GM23338 (cell line): ENCODE data around the gene HSPE1. TPM values are rescaled to one million over a fixed set of nuclear protein-coding genes. Genes with fewer than 3 reads are reported as not detected.

ENCODE experiments used
- ATAC-seq: fragments of 200-7000 bp; cut with Tn5 transposase; 3 replicates; pipeline ENCODE4 v1.9.1; 2020
- DNase-seq: peaks from one replicate; pipeline ENCODE4 v3.0.0-alpha.2; 2015; ENCODE audit warnings: low spot score
- H2AFZ ChIP-seq: fragments of 200-600 bp; sonication (generic); 2 replicates; pipeline ENCODE4 v1.8.0; 2016; ENCODE audit warnings: antibody characterized with exemption, mild to moderate bottlenecking, moderate library complexity
- H3F3A ChIP-seq: fragments of 200-600 bp; sonication (generic); replicated peaks from 2 replicates; pipeline ENCODE4 v1.8.0; 2017; ENCODE audit warnings: antibody characterized with exemption, mixed run types, low read depth
- H3K27ac ChIP-seq: fragments of 200-600 bp; sonication (generic); 2 replicates; pipeline ENCODE4 v1.6.1; 2016; ENCODE audit warnings: low read depth
- H3K27me3 ChIP-seq: fragments of 200-600 bp; sonication (generic); 2 replicates; pipeline ENCODE4 v1.8.0; 2016; ENCODE audit warnings: mild to moderate bottlenecking, mixed run types, moderate library complexity; ENCODE audit not compliant: insufficient read depth
- H3K36me3 ChIP-seq: fragments of 200-600 bp; sonication (generic); 2 replicates; pipeline ENCODE4 v1.8.0; 2016; ENCODE audit warnings: mild to moderate bottlenecking; ENCODE audit not compliant: insufficient read depth
- H3K4me1 ChIP-seq: fragments of 200-600 bp; sonication (generic); 2 replicates; pipeline ENCODE4 v1.8.0; 2016; ENCODE audit warnings: mild to moderate bottlenecking, moderate library complexity; ENCODE audit not compliant: insufficient read depth
- H3K4me2 ChIP-seq: fragments of 200-600 bp; sonication (generic); 2 replicates; pipeline ENCODE4 v1.7.1; 2017; ENCODE audit warnings: mixed run types
- H3K4me3 ChIP-seq: fragments of 200-600 bp; sonication (generic); 2 replicates; pipeline ENCODE4 v1.6.1; 2016; ENCODE audit warnings: mixed run types
- H3K79me2 ChIP-seq: fragments of 200-600 bp; sonication (generic); replicated peaks from 2 replicates; pipeline ENCODE4 v1.8.0; 2017; ENCODE audit warnings: mild to moderate bottlenecking; ENCODE audit not compliant: insufficient read depth
- H3K9me2 ChIP-seq: fragments of 200-600 bp; sonication (generic); 2 replicates; pipeline ENCODE4 v1.8.0; 2017; ENCODE audit not compliant: insufficient read depth
- H4K20me1 ChIP-seq: fragments of 200-600 bp; sonication (generic); replicated peaks from 2 replicates; pipeline ENCODE4 v1.8.0; 2017; ENCODE audit warnings: mild to moderate bottlenecking; ENCODE audit not compliant: insufficient read depth
- H3K27ac Mint-ChIP-seq: 2 replicates; pipeline ENCODE4 v1.8.0; 2020; ENCODE audit warnings: inconsistent platforms, mild to moderate bottlenecking, moderate library complexity, mixed read lengths
- H3K27me3 Mint-ChIP-seq: 3 replicates; pipeline ENCODE4 v1.8.0; 2022; ENCODE audit warnings: low read depth, mild to moderate bottlenecking, moderate library complexity, mixed read lengths, inconsistent platforms; ENCODE audit not compliant: insufficient read depth, poor library complexity
- H3K36me3 Mint-ChIP-seq: 3 replicates; pipeline ENCODE4 v1.8.0; 2021; ENCODE audit warnings: low read depth, mild to moderate bottlenecking, inconsistent platforms, moderate library complexity, mixed read lengths
- H3K4me1 Mint-ChIP-seq: 3 replicates; pipeline ENCODE4 v1.8.0; 2020; ENCODE audit warnings: mild to moderate bottlenecking, inconsistent platforms, mixed read lengths
- H3K4me3 Mint-ChIP-seq: 3 replicates; pipeline ENCODE4 v1.8.0; 2021; ENCODE audit warnings: moderate library complexity, mild to moderate bottlenecking, inconsistent platforms, mixed read lengths
- H3K9me3 Mint-ChIP-seq: 3 replicates; pipeline ENCODE4 v1.8.0; 2020; ENCODE audit warnings: moderate library complexity, mild to moderate bottlenecking, inconsistent platforms, mixed read lengths
- CREB1 ChIP-seq: fragments of 250-450 bp; sonication (Bioruptor Pico); IDR thresholded peaks from 2 replicates; pipeline ENCODE4 v1.5.0; 2020; ENCODE audit warnings: low read depth, mild to moderate bottlenecking, moderate library complexity
- EZH2phosphoT487 ChIP-seq: fragments of 200-600 bp; sonication (generic); IDR thresholded peaks from one replicate; pipeline ENCODE4 v1.8.1; 2018; ENCODE audit warnings: antibody characterized with exemption; ENCODE audit not compliant: unreplicated experiment
- JUNB ChIP-seq: IDR thresholded peaks from one replicate; pipeline ENCODE4 v1.6.1; 2016; ENCODE audit warnings: antibody characterized with exemption; ENCODE audit not compliant: unreplicated experiment
- NANOG ChIP-seq: IDR thresholded peaks from 2 replicates; pipeline ENCODE4 v1.6.1; 2016; ENCODE audit warnings: antibody characterized with exemption, borderline replicate concordance
- POLR2AphosphoS5 ChIP-seq: IDR thresholded peaks from 2 replicates; pipeline ENCODE4 v1.6.1; 2016; ENCODE audit warnings: antibody characterized with exemption, low read depth
- REST ChIP-seq: IDR thresholded peaks from one replicate; pipeline ENCODE4 v1.6.1; 2018; ENCODE audit warnings: antibody characterized with exemption; ENCODE audit not compliant: unreplicated experiment
- STAT1 ChIP-seq: IDR thresholded peaks from one replicate; pipeline ENCODE4 v1.6.1; 2016; ENCODE audit warnings: antibody characterized with exemption; ENCODE audit not compliant: unreplicated experiment
- ZNF331 ChIP-seq: fragments of 250-450 bp; sonication (Bioruptor Pico); IDR thresholded peaks from 2 replicates; pipeline ENCODE4 v1.5.0; 2020; ENCODE audit warnings: low read depth, mild to moderate bottlenecking, moderate library complexity
- polyA plus RNA-seq: library from polyadenylated mRNA; unstranded; fragments of >200 nt; fragmentation: Nextera tagmentation; extraction: Ambion mirVana; gene quantifications from 2 replicates; pipeline ENCODE4 v1.2.1, GENCODE V29; 2016
- total RNA-seq: library from RNA; depleted of rRNA; stranded (reverse); fragments of >200 nt; shearing (Covaris generic); gene quantifications from 2 replicates; pipeline ENCODE4 v1.2.3, GENCODE V29; 2014

HSPE1 gene
- total and polyA plus RNA-seq, 2 experiments from 2014 or later = 328 to 1,529 TPM

GRCh38 chr2:197460649-197461048, 39.5 kb upstream of the HSPE1 start:
- no peaks in the 10 kb centered on the region for H3K4me1 ChIP-seq
- no peak overlapping the region for H3K27ac Mint-ChIP-seq
- TF ChIP-seq ZNF331 (CRISPR knock-in tag) = no peak
- no peak for TF ChIP-seq CREB1 (CRISPR knock-in tag)
- TF ChIP-seq POLR2AphosphoS5 = no peak
- TF ChIP-seq REST = no peak
- TF ChIP-seq NANOG = no peak
- H3K36me3 ChIP-seq = peaks cover 18% of the 10 kb centered on the region
- H3K27ac ChIP-seq = no peak overlapping the region
- no peaks in the 10 kb centered on the region; the same call in 2 of the 3 replicates for H3K9me3 Mint-ChIP-seq
- ATAC-seq = no peak
- H3K79me2 ChIP-seq = peaks cover 44% of the 10 kb centered on the region
- peaks cover 8% of the 10 kb centered on the region; the same call in 2 of the 3 replicates for H3K36me3 Mint-ChIP-seq
- peaks cover 16% of the 10 kb centered on the region for H4K20me1 ChIP-seq
- H3K4me2 ChIP-seq = no peak overlapping the region
- H3K9me2 ChIP-seq = no peaks in the 10 kb centered on the region
- H2AFZ ChIP-seq = no peak overlapping the region
- H3K27me3 ChIP-seq = no peaks in the 10 kb centered on the region
- no peak overlapping the region for H3K4me3 ChIP-seq
- H3K27me3 Mint-ChIP-seq = no peaks in the 10 kb centered on the region
- no peak overlapping the region for H3K4me3 Mint-ChIP-seq
- DNase-seq = no peak
- no peaks in the 10 kb centered on the region for H3K4me1 Mint-ChIP-seq
- 0 out of 2 replicates have a peak, but pooled peaks cover 3% of the 10 kb centered on the region for H3F3A ChIP-seq

- peaks cover 13% of the 10 kb centered on the region for H4K20me1 ChIP-seq
These were observed 39.1 kb upstream of the HSPE1 start for GRCh38 chr2:197461057-197461456.

More at GRCh38 chr2:197461057-197461456, 39.1 kb upstream of the HSPE1 start:
- Histone ChIP-seq H3K27ac (no peak overlapping the region), H2AFZ (no peak overlapping the region), H3K27me3 (no peaks in the 10 kb centered on the region), H3F3A (no peaks in the 10 kb centered on the region), H3K4me2 (no peak overlapping the region), H3K4me3 (no peak overlapping the region), H3K9me2 (no peaks in the 10 kb centered on the region), H3K36me3 (peaks cover 18% of the 10 kb centered on the region), H3K79me2 (peaks cover 39% of the 10 kb centered on the region), H3K4me1 (no peaks in the 10 kb centered on the region)
- no peaks in the 10 kb centered on the region for H3K4me1 Mint-ChIP-seq
- no peak overlapping the region for H3K4me3 Mint-ChIP-seq
- H3K36me3 Mint-ChIP-seq = peaks cover 10% of the 10 kb centered on the region
- H3K27me3 Mint-ChIP-seq = no peaks in the 10 kb centered on the region
- no peak for DNase-seq
- H3K27ac Mint-ChIP-seq = no peak overlapping the region; the same call in 1 of the 2 replicates
- no peak for TF ChIP-seq EZH2phosphoT487
- TF ChIP-seq POLR2AphosphoS5 = no peak
- no peak for TF ChIP-seq ZNF331 (CRISPR knock-in tag)
- TF ChIP-seq NANOG = no peak
- no peak for TF ChIP-seq REST
- TF ChIP-seq JUNB = no peak
- no peak for TF ChIP-seq STAT1
- no peaks in the 10 kb centered on the region for H3K9me3 Mint-ChIP-seq
- no peak for ATAC-seq
